Stimulated activated CD4-positive, alpha-beta T cell treated with anti-CD3 and anti-CD28 coated beads, Interleukin-12 subunit alpha, Interleukin-12 subunit beta, amount 100 ng/mL, for 4 hours (primary cell): ENCODE data around the gene SYNGR2.

Experiments
- DNase-seq: peaks from one replicate; pipeline ENCODE4 v3.0.0-alpha.2; 2020

Gene SYNGR2

GRCh38 chr17:78208486-78208885 lies 40.1 kb downstream of the SYNGR2 start:
- no peak for DNase-seq

- no peak for DNase-seq
Observed at GRCh38 chr17:78210111-78210510, 41.7 kb downstream of the SYNGR2 start.

- DNase-seq: no peak
Observed at GRCh38 chr17:78211032-78211431, 42.7 kb downstream of the SYNGR2 start.

GRCh38 chr17:78214016-78214705 lies 45.8 kb downstream of the SYNGR2 start, which contains the start of gene BIRC5:
TSS of gene BIRC5 (plus strand) at chr17:78214253. CDS start at chr17:78214317, 64 bp downstream.
- DNase-seq: peak; percentile 91

- DNase-seq: no peak
Observed at GRCh38 chr17:78214706-78215061, 46.3 kb downstream of the SYNGR2 start.

- DNase-seq: no peak
Observed at GRCh38 chr17:78219396-78220150, 51.2 kb downstream of the SYNGR2 start.
